ENCODE results near the gene SLC1A1.

DNA sequence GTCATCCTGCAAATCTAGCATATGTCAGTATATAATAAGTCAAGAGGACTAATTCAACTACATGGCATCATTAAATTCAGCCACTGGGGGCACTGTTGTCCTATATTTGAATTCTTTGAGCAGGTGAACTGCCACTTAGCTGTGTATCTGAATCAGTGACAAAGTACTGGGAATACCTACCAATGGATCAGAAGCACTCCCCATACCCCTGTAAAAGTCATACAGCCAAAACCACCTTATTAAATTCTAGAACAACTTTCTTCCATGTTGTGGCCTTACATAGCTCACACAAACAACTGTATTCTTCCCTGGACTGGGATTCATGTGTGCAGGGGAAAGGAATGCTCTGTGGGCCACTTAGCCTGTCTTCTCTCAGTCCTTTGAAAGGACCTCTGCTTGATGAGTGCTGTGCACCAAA, 114.4 kb downstream of the SLC1A1 start:
- no peak for TF ChIP-seq EZH2phosphoT487 (IDR thresholded peaks at IDR 0.05; ENCODE audit: borderline replicate concordance, low read length)
- TF ChIP-seq, protein P1, sequence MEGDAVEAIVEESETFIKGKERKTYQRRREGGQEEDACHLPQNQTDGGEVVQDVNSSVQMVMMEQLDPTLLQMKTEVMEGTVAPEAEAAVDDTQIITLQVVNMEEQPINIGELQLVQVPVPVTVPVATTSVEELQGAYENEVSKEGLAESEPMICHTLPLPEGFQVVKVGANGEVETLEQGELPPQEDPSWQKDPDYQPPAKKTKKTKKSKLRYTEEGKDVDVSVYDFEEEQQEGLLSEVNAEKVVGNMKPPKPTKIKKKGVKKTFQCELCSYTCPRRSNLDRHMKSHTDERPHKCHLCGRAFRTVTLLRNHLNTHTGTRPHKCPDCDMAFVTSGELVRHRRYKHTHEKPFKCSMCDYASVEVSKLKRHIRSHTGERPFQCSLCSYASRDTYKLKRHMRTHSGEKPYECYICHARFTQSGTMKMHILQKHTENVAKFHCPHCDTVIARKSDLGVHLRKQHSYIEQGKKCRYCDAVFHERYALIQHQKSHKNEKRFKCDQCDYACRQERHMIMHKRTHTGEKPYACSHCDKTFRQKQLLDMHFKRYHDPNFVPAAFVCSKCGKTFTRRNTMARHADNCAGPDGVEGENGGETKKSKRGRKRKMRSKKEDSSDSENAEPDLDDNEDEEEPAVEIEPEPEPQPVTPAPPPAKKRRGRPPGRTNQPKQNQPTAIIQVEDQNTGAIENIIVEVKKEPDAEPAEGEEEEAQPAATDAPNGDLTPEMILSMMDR (conservative IDR thresholded peaks at IDR 0.05; ENCODE audit: low read depth, low read length) = peak; percentile 72
